GM18499 (cell line): Measurements from ENCODE around the gene GPT2.
"Not testable (repeated sequence)": the region's sequence is repeated elsewhere in the genome, so short reads cannot be mapped to it uniquely, and the experiment has no call there.

Experiments used
- ATAC-seq: cut with Tn5 transposase; IDR thresholded peaks from one replicate; pipeline ENCODE4 v1.9.1; 2021; ENCODE audit warnings: moderate number of reproducible peaks; ENCODE audit not compliant: insufficient read depth, unreplicated experiment

GPT2 gene

DNA sequence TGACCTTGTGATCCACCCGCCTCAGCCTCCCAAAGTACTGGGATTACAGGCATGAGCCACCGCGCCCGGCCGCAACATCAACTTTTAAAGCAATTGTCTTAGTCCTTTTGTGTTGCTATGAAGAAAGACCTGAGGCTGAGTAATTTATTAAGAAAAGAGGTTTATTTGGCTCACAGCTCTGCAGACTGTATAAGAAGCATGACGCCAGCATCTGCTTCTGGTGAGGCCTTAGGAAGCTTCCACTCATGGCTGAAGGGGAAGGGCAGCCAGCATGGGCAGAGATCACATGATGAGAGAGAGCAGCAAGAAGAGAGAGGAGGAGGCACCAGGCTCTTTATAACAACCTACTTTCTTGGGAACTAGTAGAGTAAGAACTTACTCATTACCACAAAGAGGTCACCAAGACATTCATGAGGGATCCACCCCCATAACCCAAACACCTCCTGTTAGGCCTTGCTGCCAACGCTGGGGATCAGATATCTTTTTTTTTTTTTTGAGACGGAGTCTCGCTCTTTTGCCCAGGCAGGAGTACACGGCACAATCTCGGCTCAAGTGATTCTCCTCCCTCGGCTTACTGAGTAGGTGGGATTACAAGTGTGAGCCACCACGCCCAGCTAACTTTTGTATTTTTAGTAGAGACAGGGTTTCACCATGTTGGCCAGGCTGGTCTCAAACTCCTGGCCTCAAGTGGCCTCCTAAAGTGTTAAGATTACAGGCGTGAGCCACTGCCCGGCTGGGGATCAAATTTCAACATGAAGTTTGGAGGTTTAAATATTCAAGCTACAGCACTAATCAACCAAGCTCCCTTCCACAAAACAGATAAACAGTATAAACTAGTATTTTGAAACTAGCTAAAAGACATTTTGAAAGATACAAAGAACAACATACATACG lies 21.4 kb upstream of the GPT2 start:
- no peak for ATAC-seq

DNA sequence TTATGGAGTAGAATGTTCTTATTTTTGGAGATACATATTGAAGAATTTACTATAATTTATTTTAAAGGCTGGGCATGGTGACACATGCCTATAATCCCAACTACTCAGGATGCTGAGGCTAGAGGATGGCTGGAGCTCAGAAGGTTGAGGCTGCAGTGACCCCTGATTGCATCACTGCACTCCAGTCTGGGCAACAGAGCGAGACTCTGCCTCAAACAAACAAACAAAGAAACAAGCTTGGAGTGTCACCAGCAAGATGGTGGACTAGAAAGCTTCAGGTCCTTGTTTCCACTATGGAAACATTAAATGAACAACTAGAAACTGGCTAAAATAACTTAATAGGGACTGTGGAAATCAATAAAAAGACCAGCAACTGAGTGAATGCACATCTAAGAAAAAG lies 17.9 kb upstream of the GPT2 start:
- ATAC-seq, result no peak

DNA sequence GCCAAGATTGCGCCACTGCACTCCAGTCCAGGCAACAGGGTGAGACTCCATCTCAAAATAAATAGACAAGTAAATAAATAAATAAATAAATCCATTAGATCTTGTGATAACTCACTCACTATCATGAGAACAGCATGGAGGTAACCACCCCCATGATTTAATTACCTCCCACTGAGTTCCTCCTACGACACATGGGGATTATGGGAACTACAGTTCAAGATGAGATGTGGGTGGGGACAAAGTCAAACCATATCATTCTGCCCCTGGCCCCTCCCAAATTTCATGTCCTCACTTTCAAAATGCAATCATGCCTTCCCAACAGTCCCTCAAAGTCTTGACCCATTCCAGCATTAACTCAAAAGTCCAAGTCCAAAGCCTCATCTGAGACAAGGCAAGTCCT lies 16.7 kb upstream of the GPT2 start:
- ATAC-seq, result not testable (repeated sequence)

DNA sequence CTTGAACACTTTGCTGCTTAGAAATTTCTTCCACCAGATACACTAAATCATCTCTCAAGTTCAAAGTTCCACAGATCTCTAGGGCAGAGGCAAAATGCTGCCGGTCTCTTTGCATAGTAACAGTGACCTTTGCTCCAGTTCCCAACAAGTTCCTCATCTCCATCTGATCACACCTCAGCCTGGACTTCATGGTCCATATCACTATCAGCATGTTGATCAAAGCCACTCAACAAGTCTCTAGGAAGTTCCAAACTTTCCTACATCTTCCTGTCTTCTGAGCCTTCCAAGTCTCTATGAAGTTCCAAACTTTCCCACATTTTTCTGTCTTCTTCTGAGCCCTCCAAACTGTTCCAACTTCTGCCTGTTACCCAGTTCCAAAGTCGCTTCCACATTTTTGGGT lies 15.3 kb upstream of the GPT2 start:
- not testable (repeated sequence) for ATAC-seq

DNA sequence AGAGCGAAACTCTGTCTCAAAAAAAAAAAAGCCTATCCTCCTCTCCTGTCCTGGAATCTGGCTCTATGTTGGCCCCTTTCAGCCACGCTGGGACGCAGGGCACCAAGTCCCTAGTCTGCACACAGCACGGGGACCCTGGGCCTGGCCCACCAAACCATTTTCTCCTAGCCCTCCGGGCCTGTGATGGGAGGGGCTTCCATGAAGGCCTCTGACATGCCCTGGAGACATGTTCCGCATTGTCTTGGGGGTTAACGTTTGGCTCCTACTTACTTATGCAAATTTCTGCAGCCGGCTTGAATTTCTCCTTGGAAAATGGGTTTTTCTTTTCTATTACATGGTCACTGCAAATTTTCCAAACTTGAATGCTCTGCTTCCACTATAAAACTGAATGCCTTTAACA lies 12.6 kb upstream of the GPT2 start:
- no peak for ATAC-seq

DNA sequence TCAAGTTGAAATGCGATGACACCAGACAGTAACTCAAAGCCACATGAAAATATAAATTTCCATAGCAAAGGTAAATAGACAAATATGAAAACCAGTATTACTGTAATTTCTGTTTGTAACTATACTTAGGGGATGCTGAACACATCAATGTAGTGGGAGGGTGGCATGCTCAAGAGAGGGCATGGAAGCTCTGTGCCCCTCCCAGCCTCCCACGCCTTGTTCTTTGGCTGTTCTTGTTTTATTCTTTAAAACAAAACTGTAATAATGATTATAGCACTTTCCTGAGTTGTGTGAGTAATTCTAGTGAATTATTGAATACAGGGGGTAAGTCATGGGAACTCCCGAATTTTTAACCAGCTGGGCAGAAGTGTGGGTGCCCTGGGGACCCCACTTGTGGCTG lies 11.0 kb upstream of the GPT2 start:
- ATAC-seq, result no peak

DNA sequence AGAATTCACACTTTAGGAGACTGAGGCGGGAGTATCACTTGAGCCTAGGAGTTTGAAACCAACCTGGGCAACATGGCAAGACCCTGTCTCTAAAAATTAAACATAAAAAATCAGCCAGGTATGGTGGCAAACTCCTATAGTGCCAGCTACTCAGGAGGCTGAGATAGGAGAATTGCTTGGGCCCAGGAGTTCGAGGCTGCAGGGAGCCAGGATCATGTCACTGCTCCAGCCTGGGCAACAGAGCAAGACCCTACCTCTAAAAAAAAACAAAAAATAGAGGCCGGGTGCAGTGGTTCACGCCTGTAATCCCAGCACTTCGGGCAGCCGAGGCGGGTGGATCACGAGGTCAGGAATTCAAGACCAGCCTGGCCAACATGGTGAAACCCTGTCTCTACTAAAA lies 8.9 kb upstream of the GPT2 start:
- no peak for ATAC-seq

DNA sequence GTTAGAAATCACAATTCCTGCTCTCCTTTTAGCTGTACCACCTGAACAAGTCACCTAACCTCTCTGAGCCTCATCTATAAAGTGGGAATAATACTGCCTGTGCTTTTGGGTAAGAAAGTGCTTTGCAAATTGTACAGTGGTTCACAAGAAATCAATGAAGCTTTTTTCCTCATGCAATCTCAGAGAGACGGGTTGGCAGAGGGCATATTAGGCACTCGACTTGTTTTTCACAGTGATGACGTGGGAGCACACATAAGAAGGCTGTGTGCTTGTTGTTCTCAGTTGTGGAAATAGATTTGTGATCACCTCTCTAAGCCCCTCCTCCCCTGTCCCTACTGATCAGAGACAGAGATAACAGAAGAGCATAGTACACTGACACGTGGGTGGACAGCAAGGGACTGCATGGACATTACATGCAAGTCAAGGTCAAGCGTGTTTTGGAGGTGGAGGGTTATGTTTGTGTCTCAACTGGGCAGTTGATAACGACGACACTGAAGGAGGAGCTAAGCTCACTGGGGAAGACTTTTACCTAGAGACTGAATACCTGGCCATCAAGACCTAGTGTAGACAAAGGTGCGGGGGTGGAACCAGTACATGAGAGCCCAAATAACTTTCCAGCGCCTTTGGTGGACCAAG lies 1.7 kb upstream of the GPT2 start:
- no peak for ATAC-seq

DNA sequence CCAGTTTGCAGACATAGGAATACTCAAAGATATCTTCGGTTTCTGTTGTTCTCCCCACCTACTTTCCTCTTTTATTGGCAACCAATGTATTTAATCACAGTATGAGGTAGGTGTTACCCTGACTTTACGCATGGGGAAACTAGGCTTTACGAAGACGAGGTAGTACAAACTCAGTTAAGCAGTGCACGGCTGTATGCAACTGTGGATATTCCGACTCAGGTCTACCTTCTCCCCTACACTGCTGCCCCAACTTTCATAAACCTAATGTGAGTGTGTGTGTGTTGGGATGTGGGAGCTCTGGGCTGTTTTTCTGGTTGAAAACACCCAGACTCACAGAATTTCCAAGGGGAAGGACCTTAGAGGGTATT lies 1.2 kb upstream of the GPT2 start:
- no peak for ATAC-seq

DNA sequence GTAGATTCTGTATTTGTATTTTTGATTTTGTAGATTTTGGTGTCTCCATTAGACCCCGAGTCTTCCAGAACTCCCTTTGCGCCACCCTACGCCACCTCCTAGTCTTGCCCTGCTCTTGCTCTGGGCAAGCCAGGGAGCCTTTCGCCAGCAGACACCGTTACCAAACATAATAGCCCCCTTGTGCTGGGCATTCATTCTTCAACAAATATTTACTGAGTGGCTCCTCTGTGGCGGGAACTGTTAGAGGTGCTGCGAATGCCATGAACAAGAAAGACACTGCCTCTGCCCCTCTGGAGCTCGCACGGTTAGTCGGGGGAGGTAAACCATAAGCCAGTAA lies 841 bp upstream of the GPT2 start:
- no peak for ATAC-seq

DNA sequence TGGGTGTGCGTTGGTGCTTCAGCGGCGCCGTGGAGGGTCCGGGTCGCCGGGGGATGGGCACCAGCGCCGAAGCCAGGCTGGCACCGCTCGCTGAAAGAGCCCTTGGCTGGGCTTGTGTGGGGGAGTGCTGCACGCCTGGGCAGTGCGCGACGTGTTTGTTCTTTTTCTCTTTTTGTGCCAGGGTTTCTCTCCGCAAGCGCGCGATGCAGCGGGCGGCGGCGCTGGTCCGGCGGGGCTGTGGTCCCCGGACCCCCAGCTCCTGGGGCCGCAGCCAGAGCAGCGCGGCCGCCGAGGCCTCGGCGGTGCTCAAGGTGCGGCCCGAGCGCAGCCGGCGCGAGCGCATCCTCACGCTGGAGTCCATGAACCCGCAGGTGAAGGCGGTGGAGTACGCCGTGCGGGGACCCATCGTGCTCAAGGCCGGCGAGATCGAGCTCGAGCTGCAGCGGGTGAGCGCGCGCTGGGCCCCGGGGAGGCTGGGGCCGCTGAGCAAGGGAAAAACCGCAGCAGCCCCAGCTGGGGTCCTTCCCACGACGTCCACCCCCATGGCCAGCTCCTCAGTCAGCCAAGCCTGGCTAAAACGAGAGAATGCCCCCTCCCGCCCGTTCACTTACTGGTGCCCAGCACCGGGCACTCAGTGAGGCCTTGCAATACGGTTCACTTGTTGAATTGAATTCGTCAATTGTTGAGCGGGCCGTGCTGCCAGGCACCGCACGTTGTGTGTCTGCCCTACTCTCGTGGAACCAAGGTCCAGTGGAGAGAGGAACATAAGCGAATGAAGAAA lies 541 bp downstream of the GPT2 start:
- no peak for ATAC-seq

DNA sequence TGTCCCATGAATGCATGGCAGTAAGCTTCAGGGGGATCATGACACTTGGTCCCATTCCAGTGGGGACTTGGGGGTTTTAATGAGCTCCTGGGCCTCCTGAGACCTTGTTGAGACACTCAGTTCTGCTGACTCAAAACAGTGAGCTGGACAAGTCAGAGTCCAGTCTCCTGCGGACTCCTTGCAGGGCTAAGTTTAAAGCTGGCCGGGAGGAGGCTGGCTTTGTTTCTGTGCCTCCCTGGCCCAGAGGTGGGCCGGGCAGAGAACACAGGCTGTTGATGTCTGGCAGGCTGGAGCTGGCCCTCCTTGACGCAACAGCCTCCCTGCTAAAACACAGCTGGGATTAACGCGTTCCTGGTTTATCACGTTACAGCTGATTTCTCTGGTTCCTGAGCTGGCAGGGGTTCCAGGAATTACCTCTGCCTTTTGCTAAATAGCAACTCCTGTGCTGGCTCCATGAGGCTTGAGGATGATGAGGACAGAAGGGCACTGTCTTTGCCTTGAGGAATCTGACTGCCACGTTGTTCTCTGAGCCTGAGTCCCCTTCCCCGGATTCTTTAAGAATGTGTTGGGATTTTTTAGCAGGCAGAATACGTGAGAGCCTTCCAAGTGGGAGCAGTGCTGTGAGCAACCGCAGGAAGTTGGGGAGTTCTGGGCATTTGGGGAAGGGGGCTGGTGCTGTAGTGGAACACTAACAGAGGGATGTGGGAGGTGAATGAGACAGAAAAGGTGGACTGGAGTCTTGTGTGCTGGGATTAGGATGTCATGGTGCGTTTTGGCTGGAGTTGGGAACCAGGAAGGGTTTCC lies 2.0 kb downstream of the GPT2 start:
- no peak for ATAC-seq

DNA sequence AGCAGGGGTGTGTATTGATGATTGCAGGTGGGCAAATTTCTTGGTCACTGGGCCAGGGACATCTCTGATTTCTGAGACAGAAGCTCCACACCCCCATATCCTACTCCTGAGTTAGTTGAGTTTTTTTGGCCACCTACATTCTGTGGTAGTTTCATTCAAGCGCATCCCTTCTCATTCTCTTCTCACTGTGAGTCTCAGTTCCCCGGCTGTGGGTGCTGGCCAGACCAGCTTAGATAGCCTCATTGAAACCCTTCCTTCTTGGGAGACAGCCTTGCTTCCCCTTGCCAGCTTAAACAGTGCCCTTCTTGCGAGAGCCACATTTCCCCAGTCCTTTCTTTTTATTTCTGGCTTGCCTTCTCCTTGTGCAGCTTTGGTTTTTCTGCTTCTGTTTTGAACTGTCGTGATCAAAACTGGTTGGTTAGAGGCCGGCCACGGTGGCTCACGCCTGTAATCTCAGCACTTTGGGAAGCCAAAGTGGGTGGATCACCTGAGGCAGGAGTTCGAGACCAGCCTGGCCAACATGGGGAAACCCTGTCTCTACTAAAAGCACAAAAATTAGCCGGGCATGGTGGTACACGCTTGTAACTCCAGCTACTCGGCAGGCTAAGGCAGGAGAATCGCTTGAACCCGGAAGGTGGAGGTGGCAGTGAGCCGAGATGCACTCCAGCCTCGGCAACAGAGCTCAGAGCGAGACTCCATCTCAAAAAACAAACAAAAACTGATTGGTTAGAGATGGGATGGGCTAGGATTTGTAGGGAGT lies 2.8 kb downstream of the GPT2 start:
- ATAC-seq, result no peak

DNA sequence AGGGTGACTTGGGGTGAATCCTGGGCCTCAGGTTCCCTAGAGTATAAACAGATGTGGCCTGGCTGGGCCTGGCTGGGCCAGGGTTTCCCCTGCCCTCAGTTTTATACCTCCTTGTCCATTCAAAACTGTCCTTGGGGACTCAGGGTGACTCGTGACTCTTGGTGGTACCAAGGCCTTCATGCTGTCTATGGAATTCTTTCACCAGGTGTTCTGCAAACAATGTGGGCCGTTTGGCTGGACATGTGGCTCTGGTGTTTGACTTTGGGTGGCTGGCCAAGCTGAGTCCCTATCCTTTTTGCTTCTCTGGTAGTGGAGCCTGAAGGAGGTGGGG lies 3.3 kb downstream of the GPT2 start:
- ATAC-seq, result no peak

DNA sequence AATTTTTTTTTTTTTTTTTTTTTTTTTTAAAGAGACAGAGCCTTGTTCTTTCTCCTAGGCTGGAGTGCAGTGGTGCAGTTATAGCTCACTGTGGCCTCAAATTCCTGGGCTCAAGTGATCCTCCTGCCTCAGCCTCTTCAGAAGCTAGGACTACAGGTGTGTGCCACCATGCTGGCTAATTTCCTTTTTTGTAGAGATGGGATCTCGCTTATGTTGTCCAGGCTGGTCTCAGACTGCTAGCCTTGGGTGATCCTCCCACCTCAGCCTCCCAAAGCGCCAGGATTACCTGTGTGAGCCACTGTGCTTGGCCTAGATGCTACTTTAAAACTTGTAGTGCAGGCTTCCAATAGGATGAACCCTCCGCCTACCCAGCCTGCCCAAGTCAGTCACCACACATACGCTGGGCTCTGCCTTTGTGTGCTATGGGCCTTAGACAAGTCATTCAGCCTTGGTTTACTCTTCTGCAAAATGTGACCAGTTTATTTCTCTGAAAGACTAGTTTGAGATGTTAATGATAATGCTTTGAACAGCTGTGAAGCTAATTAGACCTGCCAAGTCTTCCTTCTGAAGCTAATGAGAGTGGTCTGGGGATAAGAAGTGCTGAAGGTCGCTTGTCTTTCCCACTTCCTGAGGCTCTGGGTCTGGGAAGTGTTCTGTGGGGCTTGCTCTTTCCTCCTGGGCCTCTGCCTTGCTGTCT lies 5.2 kb downstream of the GPT2 start:
- no peak for ATAC-seq

DNA sequence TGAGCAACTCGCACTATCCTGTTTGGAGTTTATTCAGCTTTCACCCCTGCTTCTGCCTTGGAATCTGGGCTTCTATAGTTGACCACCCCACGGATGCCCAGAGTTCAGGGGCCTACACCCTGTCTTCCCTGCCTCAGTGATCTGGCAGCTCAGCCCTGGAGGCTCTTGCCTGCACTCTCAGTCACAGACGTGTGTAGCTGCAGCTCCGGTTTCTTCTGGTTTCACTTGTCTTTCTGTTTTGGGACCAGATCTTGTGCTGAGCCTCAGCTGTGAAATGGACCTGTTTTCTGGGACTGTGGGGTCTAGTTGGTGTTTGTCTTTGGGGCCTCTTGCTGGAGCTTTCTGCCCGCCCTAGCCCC lies 5.8 kb downstream of the GPT2 start:
- no peak for ATAC-seq

DNA sequence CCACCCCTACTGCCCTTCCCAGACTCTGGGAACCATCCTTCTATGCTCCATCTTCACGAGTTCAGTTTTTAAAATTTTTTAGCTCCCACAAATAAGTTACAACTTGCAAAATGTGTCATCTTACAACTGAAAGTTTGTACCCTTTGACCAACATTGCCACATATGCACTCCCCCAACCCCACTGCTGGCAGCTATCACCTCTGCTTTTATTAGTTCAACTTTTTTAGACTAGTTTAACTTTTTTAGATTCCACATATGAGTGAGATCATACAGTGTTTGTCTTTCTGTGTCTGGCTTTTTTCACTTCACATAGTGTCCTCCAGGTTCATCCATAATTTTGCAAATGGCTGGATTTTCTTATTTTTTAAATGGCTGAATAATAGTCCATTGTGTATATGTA lies 7.7 kb downstream of the GPT2 start:
- ATAC-seq, result no peak

DNA sequence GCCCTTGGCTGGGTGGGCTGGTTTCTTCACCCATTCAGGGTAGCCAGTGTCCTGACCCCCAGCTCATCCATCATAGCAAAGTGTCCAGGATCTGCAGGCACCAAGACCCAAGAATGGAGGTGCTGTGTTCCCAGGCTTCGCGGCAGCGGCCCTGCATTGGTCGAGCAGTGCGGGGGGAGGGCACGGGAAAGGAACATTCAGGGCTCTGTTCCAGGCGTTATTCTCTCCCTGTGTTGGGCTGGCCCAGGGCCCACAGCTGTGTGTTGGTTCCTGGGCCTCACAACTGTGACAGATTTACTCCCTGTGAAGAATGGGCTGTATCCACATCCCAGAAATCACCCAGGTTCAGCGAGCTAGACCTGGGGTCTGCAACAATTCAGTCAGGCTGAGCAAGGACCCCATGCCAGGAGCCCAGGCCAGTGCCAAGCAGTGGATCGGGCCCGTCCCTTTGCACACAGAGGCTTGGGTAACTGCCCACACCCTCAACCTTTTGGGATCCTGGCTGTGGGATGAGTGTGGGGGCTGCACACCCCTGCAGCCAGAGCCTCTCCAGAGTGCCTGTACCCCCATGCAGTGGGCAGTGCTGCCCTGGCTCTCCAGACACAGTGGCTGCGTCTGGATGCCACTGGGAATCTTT lies 10.0 kb downstream of the GPT2 start:
- no peak for ATAC-seq
